A549 treated with GW870086 at 1 μM for 4 hours (cell line): ENCODE measurements around the gene NLRP14. TPM values are rescaled to one million over a fixed set of nuclear protein-coding genes. Genes with fewer than 3 reads are reported as not detected.

ENCODE experiments used
- total RNA-seq: library from RNA; stranded (reverse); fragments of 200-300 nt; extraction: Qiagen RNA extraction; gene quantifications from 5 replicates; pipeline ENCODE4 v1.2.3, GENCODE V29; 2022; ENCODE audit warnings: low read depth

The NLRP14 gene, protein sequence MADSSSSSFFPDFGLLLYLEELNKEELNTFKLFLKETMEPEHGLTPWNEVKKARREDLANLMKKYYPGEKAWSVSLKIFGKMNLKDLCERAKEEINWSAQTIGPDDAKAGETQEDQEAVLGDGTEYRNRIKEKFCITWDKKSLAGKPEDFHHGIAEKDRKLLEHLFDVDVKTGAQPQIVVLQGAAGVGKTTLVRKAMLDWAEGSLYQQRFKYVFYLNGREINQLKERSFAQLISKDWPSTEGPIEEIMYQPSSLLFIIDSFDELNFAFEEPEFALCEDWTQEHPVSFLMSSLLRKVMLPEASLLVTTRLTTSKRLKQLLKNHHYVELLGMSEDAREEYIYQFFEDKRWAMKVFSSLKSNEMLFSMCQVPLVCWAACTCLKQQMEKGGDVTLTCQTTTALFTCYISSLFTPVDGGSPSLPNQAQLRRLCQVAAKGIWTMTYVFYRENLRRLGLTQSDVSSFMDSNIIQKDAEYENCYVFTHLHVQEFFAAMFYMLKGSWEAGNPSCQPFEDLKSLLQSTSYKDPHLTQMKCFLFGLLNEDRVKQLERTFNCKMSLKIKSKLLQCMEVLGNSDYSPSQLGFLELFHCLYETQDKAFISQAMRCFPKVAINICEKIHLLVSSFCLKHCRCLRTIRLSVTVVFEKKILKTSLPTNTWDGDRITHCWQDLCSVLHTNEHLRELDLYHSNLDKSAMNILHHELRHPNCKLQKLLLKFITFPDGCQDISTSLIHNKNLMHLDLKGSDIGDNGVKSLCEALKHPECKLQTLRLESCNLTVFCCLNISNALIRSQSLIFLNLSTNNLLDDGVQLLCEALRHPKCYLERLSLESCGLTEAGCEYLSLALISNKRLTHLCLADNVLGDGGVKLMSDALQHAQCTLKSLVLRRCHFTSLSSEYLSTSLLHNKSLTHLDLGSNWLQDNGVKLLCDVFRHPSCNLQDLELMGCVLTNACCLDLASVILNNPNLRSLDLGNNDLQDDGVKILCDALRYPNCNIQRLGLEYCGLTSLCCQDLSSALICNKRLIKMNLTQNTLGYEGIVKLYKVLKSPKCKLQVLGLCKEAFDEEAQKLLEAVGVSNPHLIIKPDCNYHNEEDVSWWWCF
- not detected in 5 replicates for total RNA-seq

DNA sequence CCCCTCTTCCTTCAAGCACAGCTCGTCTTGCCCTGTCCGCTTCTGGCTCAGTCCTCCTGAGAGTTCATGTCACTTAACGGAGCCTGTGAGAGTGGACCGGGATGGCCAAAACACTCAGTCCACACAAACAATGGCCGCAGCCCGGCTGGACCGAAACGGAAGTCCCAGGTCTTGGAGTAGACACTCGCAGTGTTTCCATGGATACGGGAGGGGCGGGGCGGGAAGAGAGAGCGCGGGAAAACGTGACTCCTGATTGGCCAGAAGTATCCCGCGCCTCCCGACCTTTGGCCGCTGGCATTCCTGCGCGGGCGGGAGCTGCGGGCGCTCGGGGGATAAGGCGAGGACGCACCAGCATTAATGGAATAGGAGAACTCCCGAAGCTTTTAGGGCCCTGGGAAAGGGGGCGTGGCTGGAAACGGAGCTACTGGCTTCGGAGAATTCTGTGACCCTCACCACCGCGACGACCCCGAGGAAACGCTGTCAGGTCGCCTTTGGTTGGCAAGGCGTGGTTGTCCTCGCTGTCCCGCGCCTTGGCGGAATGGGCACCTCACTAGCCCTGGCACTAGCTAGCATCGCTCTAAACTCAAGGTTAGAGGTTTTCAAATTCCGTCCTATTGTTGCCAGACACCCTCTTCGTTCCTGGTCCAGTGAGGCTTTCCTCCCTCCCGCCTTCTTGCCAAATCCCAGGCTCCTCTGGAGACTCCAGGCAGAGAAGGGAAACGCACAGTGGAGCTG is at the start of gene NLRP14, which contains the start of gene ZNF214:
Gene NLRP14 (plus strand): TSS at position 297 of the 735 bp plus-strand sequence. CDS start 18,108 bp downstream, outside the sequence.
Gene ZNF214 (minus strand): TSS at position 164 of the 735 bp plus-strand sequence. CDS start 17,511 bp downstream, outside the sequence.

GRCh38 chr11:7088921-7089320 is 68.6 kb downstream of the NLRP14 start, which contains the start of gene RBMXL2:
Gene RBMXL2, plus strand, starts transcription at chr11:7088998. Its CDS starts 123 bp downstream, at chr11:7089121.

Other genes with a start within 250 kb of the NLRP14 start
- 0.03 TPM in 2 of 5 replicates, not detected in the others for gene OR2AG2, start 248.5 kb upstream of the NLRP14 start, total RNA-seq
- not detected in 5 replicates for gene OR2AG1, start 237.5 kb upstream of the NLRP14 start, total RNA-seq
- gene OR6A2, start 220.8 kb upstream of the NLRP14 start, total RNA-seq = not detected in 5 replicates
- not detected in 5 replicates for gene OR10A5, start 174.8 kb upstream of the NLRP14 start, total RNA-seq
- not detected in 5 replicates for gene OR10A2, start 157.4 kb upstream of the NLRP14 start, total RNA-seq
- gene OR10A4, start 143.9 kb upstream of the NLRP14 start, total RNA-seq = not detected in 5 replicates
- gene OR2D2, start 128.0 kb upstream of the NLRP14 start, total RNA-seq = not detected in 5 replicates
- not detected in 5 replicates for gene OR2D3, start 99.5 kb upstream of the NLRP14 start, total RNA-seq
- 0.88 to 1.2 TPM (median 1.1 TPM) in 5 replicates for gene ZNF215, start 94.1 kb upstream of the NLRP14 start, total RNA-seq
- gene ZNF214, start 133 bp upstream of the NLRP14 start, total RNA-seq = 0.45 to 1.2 TPM (median 0.87 TPM) in 5 replicates
- gene RBMXL2, start 68.5 kb downstream of the NLRP14 start, total RNA-seq = not detected in 5 replicates
- gene SYT9, start 231.4 kb downstream of the NLRP14 start, total RNA-seq = 0.15 to 0.26 TPM (median 0.16 TPM) in 5 replicates